GM21367 (cell line): ENCODE data around the gene FRMPD2.
"Not testable (repeated sequence)": the region's sequence is repeated elsewhere in the genome, so short reads cannot be mapped to it uniquely, and the experiment has no call there.

Experiments
- ATAC-seq: cut with Tn5 transposase; IDR thresholded peaks from one replicate; pipeline ENCODE4 v1.9.1; 2021; ENCODE audit not compliant: unreplicated experiment

The FRMPD2 gene

DNA sequence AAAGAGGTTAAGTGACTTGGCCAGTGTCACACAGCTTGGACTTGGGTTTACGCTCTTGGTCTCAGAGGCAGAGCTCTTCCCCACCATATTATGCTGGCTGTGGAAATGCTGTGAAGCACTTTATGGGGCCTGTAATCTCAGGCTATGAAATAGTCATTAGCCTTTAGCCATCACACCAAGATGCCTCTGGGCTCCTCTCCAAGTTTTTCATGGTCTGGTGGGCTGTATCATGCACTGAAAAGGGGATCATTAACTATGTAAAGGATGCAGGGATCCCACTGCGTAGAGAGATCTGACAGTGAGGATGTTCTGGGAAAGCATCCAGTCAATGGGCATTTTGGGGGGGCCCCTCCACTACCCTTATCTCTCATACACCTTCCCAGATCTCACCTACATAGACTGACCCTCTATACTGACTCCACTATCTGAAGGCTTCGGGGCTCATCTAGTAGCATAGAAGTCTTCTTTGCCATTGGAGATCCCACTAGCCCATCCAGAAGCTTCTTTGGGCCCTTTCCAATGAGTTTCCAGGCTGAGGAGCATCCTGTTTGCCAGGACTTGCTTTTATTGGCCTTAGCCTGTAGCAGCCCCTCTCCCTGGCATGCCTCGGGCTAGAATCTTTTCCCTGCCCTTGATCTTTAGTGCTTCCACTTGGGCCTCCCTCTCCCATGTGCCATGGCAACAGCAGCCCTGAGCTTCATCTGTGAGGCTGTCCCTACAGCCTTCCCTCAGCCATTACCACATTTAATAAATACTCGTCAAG lies 19.6 kb downstream of the FRMPD2 start:
- ATAC-seq, result no peak

DNA sequence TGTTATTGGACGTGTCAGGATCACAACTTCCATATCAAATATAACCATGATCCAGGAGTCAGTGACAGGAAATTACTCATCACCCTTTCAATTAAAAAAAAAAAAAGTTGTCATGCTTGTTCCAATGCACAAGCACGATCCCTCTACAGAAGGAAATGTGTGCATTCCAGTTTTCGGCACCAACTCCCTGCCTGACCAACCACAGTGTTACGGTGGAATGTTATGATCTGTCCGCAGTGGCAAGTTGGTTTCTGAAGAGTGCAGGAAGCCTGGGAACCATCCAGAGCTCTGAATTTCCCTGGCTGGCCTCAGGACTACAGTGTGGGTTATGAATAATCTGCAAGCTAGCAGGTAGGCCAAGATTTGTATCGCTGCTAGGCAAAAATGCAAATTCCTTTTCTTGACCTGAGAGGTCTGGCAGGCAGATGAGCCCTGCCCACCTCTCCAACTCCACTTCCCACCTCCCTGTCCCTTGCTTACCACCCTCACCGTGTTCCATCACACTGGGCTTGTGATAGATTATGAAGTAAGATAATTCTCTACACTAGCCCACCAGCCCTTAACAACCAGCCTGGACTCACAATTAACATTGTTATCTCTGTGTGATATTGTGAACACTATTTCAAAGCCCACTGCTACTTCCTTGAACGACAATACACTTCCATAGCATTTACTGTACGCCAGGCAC lies 20.4 kb downstream of the FRMPD2 start:
- ATAC-seq, result no peak

DNA sequence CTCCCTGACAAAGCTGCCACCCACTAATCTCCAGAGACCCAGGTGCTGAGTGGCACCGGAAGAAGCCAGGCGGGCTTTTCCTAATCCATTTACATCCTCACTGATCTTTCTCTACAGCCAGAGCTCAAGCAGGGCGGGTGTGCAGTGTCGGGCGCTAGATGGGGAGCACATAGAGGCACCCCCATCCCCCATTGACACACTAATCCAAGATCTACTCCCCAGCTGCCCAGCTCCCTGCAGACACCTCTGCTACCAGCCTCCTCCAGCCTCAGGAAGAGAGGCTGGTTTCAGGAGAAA lies 22.2 kb downstream of the FRMPD2 start:
- no peak for ATAC-seq

DNA sequence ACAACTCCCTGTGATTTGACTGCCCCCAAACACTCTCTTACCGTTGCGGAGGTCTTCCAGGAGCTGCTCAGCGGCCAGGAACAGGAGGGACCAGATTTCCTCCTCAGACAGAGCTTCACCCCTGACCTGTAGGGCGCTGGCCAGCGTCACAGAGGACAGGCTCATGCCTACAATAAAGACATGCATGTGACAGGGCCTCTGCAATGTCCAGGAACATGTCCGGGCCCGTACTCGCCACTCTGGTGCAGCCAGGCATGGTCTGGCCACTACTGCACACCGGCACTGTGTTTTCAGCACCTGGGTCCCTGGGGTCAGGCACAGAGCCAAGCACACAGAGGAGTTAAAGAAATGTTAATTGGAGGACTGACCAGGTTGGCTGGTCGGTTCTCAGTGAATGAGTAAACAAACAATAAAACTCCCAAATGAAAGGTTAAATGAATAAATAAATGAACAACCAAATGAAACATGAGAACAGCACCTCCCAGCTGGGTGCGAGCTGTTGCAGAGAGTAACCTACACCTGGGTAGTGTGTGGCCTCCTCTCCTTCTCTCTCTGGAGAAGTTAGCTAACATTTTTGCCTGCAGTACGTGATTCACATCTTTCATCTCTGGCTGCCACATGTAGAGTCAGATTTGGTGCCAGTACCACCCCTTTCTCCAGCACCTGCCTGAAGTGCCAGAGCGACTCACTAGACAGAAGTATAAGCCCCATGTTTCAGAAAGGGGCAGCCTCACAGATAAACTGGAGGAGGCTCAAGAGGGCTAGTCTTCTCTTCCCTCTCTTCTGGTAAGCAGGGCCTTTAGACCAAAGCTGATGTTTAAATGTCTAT lies 22.8 kb downstream of the FRMPD2 start:
- ATAC-seq, result no peak

DNA sequence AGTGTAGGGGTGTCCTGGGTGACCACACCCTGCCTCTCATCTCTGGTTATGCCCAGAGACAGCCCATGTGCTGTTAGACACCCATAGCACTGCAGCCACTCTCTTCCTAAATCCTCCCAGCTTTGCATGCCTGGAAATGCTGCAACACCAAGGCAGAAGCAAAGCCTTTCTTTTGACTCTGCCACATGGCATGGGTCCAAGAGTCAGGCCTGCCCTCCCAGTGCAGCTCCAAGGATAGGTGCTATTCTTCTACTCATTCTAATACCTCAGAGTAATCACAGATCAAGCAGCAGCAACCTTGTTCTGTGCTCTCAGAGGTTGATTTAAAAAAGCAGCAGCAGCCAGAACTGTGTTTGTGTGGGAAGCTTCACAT lies 23.4 kb downstream of the FRMPD2 start:
- ATAC-seq, result no peak

DNA sequence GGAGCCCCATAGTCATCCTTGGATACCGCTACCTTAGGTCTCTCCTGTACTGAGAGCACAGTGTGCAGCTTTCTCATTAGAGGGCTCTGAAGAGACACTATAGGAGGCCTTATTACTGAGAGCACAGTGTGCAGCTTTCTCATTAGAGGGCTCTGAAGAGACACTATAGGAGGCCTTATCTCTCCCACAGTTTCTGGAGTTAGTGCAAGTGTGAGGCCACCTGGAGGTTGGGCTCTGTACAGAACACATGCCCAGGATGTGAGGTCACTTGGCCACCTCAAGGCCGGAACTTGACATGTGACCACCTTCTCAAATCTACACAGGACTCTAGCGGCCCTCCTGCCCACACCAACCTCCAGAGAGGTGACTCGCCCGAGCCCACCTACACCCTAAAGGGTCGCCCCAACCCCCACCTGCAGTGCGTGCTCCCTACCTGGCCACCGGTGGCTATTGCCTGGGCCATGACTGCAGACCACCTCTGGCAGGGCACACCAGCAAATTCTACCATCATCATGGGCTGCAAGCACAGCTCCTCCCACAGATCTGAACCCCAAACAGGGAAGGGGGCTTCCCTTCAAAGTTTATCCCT lies 24.6 kb downstream of the FRMPD2 start:
- no peak for ATAC-seq

DNA sequence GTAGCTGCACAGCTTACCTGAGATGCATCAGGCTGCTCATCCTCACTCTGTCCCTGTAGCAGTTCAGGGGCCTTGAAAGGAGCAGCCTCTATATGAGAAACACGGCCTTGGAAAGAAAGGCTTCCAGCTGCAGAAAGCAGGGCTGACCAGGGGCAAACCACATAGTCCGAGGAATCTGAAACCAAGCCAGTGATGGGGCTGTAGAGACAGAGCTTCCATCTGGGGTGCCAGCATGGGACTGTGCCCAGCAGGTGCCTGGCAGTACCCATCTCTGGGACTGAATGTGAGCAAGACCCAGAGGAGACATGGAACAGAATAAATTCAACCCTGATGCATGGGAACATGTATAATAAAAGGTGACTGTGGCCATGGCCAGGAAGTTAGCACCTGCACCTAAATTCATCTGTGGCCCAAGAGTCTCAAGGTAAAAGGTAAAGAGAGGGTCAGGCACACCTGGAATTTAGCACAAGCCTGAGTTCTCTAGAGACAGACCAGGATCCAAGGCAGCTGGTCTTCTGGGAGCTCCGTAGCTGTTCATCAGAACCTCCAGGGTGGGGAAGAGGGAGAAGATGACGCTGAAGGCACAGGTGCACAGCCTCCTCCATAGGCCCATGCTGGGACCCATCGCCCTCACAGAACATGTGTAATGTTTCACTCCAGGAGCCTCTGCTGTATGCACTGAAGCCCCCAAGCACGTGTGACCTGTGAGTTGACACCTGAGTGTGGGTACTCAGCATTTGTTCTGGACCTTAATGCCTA lies 25.3 kb downstream of the FRMPD2 start:
- no peak for ATAC-seq

DNA sequence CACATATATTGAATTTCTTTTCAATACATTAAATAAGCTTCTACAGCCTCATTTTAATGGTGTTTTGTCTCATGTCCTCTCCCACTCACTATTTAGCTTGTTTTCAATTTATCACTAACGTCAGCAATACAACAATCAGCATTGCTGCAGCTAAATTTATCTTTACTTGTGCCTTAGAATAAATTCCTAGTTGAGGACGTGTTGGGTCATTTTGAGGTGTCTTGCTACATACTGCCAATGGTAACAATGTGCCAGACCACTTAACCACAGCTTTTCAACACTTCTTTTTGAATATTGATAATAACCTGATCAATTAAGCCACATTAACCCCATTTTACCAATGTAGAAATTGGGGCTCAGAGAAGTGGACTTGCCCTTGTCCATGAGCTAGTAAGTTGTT lies 26.0 kb downstream of the FRMPD2 start:
- ATAC-seq, result no peak

DNA sequence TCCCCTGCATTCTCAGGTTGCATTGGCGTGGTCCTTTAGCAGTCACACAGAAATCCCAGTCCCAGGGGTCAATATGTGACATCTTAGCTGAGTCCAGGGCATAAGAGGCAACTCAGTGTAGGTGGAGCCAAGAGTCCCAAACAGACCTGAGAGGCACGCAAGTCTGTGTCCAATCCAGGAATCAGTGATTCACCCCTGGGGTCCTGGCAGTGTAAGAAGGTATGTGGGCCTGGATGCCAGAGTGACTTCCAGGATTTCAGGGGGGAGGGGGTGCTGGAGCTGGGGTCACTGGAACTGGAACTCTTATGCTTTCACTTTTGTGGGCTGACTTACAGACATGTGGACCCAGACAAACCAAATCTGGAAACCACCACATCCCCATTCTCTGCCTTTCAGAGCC lies 26.8 kb downstream of the FRMPD2 start:
- no peak for ATAC-seq

DNA sequence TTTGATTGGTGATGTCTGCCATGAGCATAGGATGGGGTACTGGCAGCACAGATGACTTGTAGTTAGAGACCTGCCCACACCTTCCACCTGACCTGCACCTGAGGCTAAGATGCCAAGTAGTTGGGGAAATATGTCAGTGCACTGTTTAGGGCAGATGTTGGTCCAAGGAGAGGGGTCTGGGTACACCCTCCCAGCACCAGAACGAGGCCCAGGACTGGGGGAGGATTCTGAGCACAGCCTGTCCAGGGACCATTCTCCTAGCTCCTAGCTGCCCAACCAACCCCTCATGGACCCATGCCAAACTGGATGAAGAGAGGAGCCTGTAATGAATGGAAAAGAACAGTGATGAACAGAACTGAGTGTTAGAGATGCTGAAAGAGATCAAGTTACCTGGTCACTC lies 28.0 kb downstream of the FRMPD2 start:
- ATAC-seq, result no peak

DNA sequence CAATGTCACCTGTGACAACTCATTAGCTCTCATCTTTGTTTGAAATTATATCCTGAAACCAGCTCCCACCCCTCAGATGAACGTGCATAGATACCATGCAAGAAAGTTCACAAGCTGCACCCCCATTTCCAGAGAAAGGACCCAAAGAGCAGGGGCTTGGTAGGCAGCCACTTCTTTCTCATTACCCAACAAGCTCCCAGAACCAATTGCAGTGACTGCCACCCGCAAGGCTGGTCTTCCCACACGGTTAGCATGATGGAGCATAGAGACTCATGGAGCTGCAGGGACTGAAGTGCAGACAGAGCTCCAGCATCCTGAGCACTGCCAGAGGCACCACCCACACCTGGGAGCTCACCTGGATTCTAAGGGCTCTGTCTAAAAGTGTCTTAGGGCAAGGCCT lies 28.5 kb downstream of the FRMPD2 start:
- no peak for ATAC-seq

DNA sequence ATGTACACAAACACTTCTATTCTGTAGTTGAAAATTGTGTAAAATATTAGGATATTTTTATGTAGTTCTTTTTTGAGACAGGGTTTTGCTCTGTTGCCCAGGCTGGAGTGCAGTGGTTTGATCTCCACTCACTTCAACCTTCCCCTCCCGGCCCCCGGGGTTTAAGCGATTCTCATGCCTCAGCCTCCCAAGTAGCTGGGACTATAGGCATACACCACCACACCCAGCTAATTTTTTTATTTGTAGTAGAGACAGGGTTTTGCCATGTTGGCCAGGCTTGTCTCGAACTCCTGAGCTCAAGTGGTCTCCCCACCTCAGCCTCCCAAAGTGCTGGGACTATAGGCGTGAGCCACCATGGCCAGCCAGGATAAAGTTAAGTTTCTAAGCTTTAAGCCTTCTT lies 30.6 kb downstream of the FRMPD2 start:
- not testable (repeated sequence) for ATAC-seq

DNA sequence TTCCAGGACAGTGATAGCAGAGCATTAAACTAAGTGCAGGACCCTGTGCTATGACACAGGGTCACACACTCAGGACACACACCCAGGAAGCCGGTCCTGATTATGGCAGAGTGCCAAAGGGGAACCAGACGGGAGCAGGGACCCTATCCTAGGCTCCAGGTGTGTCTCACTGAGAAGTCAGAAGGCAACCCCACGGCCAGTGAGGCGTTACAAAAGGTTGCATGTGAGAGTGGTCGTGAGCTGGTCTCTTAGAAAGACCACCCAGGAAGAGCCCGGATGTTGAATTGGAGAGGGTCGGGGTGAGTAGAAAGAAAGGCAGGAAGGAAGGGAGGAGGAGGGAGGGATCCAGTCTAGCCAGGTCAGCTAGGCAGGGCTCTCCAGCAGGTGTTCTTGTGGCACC lies 31.0 kb downstream of the FRMPD2 start:
- ATAC-seq, result no peak

DNA sequence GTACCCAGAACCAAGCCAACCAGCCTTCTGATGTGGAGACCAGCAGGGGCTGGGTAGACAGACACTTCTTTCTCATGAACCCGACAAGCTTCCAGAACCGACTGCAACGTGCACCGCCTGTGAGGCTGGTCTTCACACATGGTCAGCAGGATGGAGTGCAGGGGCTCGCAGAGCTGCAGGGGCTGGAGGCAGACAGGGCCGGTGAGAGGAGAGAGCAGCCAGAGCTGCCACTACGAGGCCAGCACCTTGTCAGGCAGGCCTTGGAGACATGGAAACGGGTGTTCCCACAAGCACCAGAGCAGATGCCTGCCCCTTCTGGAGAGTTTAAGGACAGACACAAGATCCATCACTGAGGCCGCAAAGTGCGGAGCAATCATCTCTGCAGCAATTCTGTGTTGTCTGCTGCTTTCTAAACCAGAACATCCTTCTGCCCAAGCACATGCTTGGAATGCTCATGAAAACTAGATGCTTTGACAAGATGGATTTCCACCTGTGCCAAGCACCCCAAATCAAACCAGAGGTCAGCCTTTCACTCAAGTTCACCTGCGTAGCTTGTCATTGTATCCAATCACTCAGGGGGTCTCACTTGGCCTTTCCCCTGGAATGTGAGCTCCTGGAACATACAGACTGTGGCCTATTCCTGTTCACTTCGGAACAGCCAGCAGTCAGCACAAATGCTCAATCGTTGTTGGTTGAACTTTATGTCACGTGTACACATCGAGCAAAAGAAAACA lies 32.2 kb downstream of the FRMPD2 start:
- ATAC-seq, result no peak

DNA sequence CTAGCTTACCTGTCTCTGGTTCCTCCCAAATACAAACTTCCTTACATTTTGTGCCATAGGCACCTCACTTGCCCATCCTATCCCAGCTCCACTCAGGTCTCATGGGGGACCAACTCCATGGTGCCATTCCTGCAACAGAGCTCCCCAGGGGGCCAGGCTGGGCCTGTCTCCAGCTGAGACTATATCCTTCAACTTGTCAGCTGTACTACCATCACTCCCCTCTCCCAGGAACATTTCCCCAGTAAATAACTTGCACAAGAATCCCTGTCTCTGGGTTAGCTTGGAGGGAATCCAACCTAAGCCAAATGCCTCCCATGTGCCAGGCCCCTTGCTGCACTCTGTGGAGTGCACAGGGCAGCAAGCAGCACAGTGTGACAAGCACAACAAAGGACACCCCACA lies 33.2 kb downstream of the FRMPD2 start:
- ATAC-seq, result no peak

DNA sequence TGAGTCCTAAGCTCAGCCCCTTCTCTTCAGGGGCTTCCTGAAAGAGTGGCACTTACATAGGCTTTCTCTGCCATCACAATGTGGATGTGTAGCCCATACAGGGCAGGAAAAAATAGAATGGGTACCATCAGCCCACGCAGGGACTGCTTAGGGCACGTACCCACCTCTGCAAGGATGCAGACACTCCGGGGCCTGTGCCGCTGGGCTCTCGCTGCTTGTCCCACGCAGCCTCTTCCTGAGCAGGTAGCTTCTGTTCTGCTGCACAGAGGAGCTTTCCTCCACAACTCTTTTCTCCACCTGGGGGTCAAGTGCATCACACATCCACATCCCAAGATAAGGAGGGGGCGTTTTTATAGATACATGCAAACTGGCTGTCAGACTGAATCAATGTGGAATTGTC lies 34.3 kb downstream of the FRMPD2 start:
- ATAC-seq, result no peak

DNA sequence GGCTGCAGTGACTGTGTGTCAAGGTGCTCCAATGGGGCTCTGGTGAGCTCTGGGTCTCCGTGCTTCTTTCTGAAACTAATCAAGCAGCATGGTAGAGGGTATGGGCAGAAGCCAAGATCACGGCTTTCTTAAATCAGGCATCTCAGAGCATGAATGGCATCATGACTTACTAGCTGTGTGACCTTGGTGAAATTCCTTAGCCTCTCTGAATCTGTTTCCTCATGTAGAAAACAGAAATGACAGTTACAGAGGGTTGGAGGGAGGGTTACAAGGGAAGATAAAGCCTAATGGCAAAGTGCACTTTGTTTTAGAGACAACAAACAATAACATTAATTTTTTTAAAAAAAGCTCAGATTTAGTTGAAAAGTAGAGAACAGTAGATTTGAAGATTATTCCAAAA lies 34.9 kb downstream of the FRMPD2 start:
- no peak for ATAC-seq

DNA sequence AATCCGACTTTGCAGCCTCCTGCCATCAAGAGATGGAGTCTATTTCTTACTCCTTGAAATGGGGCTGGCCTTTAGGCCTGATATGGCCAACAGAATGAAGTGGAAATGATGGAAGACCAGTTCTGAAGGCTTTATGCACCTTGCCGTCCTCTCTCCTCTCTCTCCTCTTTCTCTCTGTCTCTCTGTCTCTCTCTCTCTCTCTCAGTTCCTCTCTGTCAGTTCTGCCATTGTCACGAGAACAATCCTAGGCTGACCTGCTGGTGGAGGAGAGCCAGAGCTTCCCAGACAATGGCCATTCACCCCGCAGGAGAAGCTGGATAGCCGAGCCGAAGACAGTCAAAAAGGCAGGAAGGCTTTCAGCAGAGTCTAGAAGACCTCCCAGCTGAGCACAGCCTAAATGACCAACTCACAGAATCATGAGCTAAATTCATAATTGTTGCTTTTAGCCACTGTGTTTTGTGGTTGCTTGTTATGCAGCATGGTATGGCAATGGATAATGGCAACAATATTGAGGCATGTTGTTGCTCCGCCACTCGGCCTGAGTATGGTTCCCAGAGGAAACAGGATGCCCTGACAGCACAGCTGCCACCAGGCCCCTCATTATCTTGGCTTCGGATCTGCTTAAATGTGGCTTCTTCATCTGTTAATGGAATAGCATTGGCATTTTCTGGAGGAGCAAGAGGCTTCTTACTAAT lies 35.5 kb downstream of the FRMPD2 start:
- ATAC-seq, result no peak

DNA sequence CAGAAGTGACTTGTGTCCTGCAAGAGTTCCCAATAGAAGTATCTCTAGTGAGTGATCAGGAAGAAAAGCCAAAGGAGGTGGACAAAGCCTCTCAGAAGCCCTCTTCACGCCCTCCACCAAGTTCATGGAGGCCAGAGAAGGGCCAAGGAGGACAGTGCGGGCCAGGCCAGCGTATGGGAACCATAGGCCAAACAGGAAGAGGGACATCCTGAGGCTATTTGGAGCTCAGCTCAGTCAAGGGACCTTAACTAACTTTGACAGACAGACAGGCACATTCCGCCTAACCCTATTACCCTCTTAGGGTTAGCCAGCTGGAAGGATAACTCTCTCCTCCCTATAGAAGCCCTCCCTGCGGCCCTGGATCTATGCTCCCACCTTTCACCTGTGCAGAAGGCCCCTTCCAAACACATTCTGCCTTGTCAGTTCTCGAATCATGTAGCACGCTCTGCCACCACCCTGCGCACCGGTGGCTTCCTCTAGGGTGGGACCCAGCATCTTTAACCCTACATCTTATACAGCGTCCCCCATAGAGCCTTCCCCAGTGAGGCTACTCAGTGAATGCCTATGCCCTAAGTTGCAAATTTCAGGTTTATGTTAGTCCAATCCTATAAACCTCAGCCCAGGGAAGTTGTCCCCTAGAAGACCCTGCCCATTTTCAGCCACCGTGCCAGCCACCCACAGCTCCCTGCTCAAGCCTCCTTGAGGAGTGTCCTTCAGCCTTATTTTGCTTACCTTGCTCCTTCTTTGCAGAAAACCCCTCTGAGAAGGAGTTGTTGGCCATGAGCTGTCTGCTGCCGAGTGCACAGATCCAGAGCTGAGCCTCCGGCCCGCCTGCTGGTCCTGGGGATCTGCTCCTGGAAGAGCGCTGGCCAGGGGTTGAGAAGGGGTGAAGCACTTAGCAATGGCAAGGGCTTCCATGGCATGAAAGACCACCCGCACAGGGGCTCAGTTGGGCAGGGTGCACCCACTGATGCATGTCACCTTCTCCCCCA lies 36.9 kb downstream of the FRMPD2 start:
- no peak for ATAC-seq
